AG09319 (cell line): ENCODE data around the gene ITGA2.

Source experiments
- DNase-seq: peaks from one replicate; pipeline ENCODE4 v3.0.0-alpha.2; 2010; ENCODE audit warnings: low read depth; ENCODE audit errors: extremely low read depth
- CTCF ChIP-seq: IDR thresholded peaks from 2 replicates; pipeline ENCODE4 v1.5.1; 2011; ENCODE audit warnings: low read depth, mild to moderate bottlenecking, inconsistent platforms, low read length, moderate library complexity

Gene ITGA2

GRCh38 chr5:53039855-53040254, 50.7 kb downstream of the ITGA2 start:
- DNase-seq = no peak
- no peak for TF ChIP-seq CTCF

GRCh38 chr5:53041071-53041692, 52.0 kb downstream of the ITGA2 start:
- DNase-seq = no peak
- no peak for TF ChIP-seq CTCF

GRCh38 chr5:53041740-53042139, 52.6 kb downstream of the ITGA2 start:
- no peak for TF ChIP-seq CTCF
- no peak for DNase-seq

GRCh38 chr5:53045263-53045662, 56.1 kb downstream of the ITGA2 start:
- DNase-seq = no peak
- TF ChIP-seq CTCF = no peak

GRCh38 chr5:53048248-53048647, 59.1 kb downstream of the ITGA2 start:
- no peak for TF ChIP-seq CTCF
- DNase-seq = no peak

- peak; percentile 10 for DNase-seq
- no peak for TF ChIP-seq CTCF
Observed at GRCh38 chr5:53052499-53052898, 63.3 kb downstream of the ITGA2 start.

- no peak for DNase-seq
- no peak for TF ChIP-seq CTCF
Observed at GRCh38 chr5:53053364-53053763, 64.2 kb downstream of the ITGA2 start.
